HG02870 (cell line): ENCODE measurements around the gene OR9Q2.
"Not testable (repeated sequence)": the region's sequence is repeated elsewhere in the genome, so short reads cannot be mapped to it uniquely, and the experiment has no call there.

ENCODE experiments used
- ATAC-seq: cut with Tn5 transposase; IDR thresholded peaks from one replicate; pipeline ENCODE4 v1.9.1; 2021; ENCODE audit warnings: mild to moderate bottlenecking, moderate library complexity; ENCODE audit not compliant: unreplicated experiment

Gene OR9Q2, protein sequence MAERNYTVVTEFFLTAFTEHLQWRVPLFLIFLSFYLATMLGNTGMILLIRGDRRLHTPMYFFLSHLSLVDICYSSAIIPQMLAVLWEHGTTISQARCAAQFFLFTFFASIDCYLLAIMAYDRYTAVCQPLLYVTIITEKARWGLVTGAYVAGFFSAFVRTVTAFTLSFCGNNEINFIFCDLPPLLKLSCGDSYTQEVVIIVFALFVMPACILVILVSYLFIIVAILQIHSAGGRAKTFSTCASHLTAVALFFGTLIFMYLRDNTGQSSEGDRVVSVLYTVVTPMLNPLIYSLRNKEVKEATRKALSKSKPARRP

DNA sequence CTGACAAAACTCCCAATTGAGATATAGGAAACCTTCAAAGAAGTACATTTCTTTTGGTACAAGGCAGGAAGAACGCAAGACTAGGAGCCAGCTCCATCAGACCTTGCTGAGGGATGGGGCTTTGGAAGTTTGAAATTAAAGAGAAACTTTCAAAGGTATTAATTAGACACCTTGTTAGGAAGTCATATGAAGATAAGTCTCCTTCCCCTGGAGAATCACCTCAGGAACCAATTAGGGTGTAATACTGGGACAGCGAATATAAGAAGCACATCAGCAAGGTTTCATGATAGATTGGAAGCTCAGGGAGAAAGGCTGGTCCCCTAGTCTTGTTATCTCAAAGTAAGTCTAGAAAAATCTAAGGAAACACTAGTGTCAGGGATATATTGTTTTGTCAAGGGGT is at the start of gene OR9Q2:
TSS of gene OR9Q2 (plus strand) at position 301 of the 400 bp plus-strand sequence. CDS start 1,421 bp downstream, outside the sequence.
- no peak for ATAC-seq

DNA sequence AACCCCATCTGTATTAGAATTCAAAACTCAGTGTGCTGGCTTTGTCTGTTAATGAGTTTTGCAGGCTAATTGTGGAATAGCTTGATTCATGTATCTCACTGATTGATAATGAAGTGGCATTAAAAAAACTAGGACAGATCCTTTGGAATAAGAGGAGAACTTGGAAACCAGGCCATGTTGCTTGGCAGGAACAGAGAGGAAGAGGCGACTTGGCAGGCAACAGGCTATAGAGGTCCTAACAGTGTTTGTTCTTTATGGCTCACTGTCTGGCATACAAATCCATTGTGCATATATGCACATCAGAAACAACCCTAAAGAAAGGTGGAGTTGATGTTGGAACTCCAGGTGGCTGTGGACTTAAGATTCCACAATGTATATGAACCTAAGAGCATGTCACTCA is 46.1 kb upstream of the OR9Q2 start:
- no peak for ATAC-seq

DNA sequence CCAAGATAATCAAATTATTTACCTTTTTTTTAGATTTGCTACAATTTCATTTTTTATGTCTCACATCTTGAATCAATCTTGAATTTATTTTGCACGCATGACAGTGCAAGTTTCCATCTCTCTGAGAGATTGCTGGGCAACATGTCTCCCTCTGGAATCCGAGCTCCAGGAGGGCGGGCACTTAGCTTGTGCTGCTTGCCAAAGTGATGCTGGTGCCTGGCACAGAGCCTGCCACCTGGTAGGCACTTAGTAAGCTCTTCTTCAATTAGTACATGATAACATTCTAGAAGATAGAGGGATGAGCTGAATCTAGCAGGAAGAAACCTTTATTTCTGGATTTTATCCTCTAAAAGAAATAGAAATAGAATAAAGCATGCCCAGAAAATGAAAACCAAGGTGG is 36.1 kb upstream of the OR9Q2 start:
- no peak for ATAC-seq

DNA sequence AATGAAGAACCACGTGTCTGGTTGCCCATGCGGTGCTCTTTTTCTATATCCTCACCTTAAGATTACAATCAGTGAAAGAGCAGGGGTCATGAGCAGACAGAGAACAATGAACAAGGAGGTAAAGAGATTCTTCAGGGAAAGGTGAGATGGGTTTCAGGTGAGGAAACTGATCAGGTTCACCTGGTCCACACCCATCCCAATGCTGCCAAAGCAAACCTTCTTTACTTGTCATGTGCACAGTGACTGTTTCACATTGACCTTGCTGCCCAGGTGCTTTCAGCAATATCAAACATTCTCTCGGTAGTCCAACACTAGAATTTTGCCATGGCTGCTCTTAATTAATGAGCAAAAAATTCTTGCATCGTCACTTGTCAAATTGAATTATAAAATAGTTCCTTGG is 24.5 kb upstream of the OR9Q2 start:
- no peak for ATAC-seq

DNA sequence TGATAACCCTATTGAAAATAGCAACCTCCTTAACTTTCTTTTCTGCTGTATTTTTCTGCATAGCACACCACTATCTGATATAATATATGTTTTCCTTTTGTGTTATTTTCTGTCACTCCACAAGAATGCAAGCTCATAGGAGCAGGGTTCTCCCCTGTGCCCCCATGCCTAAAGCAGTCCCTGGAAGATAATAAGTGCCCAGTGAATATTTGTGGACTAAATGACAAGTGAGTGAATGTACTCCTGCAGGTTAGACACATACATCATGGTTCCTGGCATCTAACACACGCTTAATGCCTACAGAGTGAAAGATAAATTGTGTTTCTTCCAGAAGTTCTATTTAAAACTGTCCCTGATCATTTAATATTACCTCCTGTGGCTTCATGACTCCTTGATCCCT is 23.9 kb upstream of the OR9Q2 start:
- ATAC-seq, result no peak

DNA sequence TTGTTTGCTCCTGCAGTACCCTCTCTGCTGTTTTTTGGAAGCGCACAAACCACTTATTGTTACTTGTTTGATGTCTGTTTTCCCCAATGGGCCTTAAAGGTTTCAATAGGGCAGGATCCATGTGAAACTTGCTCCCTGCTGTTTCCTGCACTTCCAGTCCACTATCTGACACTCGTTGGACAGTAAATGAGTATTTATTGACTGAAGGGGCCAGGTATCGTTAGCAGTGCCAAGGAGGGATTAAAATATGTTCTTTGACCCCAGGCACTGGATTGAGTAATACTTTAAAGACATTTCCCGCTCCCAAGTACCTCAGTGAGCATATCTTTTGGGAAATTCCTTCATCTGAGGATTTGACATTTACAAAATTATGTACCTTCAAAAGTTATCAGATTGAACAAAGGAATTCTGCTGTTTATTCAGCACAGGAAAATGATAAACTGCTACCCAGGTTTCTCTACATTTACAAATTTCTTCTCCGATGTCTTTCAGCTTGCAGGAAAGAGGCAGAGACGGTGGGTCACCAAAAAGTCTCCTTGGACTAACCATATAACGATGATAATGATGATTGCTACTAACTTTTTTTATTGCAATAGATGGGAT is 23.3 kb upstream of the OR9Q2 start:
- ATAC-seq, result no peak

DNA sequence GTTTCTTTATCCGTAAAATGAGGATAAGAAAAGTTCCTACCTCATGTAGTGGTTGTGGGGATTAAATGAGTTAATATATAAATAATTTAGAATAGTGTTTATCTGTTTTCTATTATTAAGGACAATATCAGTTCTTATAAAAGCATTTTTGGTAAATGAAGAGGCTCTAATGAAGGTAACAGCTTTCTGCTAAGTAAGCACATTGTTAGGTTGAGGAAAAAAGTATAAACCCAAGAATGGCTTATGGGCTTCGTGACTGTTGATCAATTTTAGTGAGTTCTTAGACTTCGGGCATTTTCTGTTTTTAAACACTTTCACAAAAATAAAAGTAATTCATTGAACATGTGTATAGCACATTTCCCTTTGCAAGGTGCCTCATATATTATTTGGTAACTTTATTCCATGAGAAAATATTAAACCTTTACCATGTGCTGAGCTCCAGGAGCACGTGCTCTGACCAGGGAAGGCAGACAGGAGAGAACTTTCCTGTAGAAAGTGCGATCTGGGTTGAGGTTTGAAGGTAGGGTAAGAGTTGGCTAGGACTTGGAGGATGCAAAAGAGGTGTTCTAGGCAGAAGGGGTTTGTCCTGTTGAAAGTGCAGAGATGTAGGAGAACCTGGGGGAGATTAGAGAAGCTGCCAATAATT is 11.3 kb upstream of the OR9Q2 start:
- no peak for ATAC-seq

DNA sequence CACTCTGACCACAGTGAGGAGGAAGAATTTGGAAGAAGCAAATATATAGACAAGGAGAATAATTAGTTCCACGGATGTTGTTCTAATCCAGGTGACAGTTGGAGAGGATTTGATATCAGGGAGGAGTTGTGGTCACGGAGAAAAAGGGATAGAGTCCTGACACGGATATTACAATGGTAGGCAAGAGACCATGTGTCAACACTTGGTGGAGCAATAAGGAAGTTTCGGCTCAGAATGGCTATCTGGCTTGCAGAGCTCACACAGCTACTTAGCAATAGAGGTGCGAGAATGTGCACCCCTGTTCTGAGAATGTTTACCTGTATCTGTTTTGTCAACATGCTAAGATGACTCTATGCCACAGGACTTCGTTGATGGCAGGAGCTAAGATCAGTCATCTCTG is 10.4 kb upstream of the OR9Q2 start:
- ATAC-seq, result no peak

DNA sequence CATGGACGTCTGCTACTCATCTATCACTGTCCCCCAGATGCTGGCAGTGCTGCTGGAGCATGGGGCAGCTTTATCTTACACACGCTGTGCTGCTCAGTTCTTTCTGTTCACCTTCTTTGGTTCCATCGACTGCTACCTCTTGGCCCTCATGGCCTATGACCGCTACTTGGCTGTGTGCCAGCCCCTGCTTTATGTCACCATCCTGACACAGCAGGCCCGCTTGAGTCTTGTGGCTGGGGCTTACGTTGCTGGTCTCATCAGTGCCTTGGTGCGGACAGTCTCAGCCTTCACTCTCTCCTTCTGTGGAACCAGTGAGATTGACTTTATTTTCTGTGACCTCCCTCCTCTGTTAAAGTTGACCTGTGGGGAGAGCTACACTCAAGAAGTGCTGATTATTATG is 9.2 kb upstream of the OR9Q2 start:
- ATAC-seq, result no peak

DNA sequence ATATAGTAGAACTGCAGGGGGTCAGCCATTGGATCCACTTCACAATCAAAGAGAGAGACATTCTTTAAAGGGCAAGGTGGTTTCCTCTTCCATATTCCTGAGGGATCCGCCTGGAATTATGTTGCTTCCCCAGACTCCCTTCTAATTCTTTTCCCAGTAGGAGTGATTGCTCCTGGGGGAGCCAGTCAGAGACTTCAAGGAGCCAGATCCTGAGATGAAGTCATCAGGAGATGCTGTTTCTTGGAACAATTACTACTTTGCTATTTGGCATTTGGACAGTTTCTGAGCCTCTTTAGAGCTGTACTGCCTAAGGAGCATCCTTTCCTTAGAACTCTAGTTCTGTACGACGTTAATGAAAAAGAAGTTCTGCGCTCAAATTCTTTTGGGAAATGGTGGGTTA is 1.9 kb upstream of the OR9Q2 start:
- no peak for ATAC-seq

DNA sequence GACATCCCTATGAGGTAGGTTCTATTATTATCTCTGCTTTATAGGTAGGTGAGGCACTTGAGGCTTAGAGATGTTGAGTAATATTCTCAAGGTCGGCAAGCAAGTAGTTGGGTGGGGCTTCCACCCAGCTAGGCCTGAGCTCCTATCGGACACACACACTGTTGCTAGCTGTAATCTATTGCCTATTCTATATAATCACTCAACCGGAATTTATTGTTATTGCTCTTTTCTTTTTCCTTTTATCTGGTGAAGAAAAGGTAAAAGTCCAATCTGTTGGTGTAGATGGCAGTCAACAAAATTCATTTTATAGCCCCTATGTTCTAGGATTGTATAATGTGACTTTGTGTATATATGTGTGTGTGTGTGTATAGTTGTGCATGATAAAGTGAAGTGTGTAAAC is 3.4 kb downstream of the OR9Q2 start:
- no peak for ATAC-seq

DNA sequence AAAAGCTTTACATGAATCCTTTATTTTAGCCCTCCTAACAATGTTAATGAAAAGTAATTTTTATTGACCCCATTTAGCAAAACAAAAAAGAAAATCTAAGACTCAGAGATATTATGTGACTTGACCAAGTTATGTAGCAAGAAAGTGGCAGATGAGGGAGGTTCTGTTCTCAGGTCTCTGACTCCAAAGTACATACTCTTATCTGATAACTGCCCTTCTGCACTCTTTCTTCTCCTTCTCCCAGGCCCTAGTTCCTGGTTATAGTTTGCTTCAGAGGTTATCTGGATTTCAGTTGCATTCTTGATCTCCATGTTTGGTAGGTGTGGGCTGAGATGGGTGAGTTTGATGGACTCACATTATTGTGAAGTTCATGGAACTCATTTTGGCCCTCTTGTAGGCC is 4.5 kb downstream of the OR9Q2 start:
- ATAC-seq, result no peak

DNA sequence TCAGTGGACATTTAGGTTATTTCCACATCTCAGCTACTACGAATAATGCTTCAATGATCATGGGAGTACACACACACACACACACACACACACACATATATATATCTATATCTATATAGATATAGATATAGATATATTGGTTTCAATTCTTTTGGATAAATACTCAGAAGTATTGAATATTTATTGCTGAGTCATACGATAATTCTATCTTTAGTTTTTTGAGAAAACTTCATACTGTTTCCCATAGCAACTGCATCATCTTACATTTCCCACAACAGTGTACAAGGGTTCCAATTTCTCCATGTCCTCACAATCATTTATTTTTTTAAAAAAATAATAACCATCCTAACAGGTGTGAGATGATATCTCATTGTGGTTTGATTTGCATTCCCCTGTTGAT is 7.1 kb downstream of the OR9Q2 start:
- ATAC-seq, result no peak

DNA sequence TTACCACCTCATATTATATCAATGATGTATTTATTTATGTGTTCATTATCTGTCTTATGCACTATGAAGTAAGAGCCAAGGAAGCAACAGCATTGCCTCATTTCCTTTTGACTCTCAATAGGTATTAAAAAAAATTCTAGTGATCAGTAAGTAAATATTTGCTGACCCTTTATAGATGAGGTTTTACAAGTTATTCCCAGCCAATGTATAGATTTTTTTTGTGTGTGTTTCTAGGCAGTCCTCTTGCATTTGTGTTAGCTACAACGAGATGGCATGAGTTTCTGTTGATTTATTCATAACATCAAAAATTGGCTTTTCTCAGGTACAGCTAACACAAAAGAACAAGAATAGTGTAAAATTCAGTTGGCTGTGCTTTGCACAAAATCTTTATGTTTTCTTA is 10.4 kb downstream of the OR9Q2 start:
- no peak for ATAC-seq

DNA sequence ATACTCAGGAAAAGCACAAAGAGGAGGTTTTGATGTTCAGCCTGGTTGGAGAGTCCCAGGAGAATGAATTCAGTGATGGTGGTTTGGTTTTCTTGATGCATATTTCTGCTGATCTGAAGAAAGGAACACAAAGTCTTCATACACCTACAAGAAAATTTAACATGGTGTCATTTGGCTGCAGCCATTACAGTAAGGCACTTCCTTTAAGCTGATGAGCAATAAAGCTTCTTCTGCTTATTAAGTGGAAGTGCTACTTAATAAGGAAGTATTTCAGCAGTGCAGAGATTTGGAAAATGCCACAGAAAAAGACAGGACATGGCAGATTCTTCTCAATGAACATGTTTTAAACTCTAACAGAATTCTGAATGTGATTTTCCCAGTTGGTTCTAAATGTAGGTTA is 15.2 kb downstream of the OR9Q2 start, which contains the start of gene OR1S2:
TSS of gene OR1S2 (minus strand) at position 101 of the 400 bp plus-strand sequence. CDS start at position 101, 0 bp downstream.
- no peak for ATAC-seq

DNA sequence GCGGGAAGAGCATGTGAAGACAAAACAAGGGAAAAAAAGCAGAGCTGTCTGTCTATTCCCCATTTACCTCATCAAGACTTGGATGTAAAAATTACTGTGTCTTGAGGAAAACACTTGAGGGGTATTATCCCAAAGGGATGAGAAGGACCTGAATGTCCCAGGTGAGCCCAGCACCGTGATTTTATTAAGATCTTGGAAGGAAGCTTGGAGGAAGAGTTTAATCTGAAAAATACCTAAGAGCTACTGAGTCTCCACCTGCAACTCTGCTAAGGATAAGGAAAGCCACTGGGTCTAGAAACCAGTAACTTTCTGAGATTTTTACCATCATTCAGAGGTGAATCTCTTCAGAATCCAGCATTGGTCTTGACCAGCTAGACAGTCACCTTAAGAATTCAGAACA is 23.6 kb downstream of the OR9Q2 start, which contains the start of gene OR1S1:
TSS of gene OR1S1 (plus strand) at position 301 of the 400 bp plus-strand sequence.
- not testable (repeated sequence) for ATAC-seq

DNA sequence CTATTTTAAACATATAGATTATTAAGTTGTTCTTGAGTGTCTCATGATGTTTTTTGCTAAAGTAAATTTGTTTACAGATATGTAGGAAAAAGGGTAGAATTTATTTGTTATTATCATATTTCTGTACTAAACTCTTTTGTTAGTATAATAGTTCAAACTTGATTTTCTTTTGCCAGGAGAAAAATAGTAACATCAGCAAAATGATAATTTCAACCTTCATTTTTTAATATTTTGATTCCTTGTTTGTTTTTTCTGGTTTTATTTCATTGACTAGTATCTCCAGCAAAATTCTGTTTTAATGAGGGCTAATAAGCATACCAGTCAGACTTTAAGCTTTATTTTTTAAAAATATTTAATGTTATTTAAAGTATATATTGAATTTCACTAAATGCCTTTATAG is 27.6 kb downstream of the OR9Q2 start:
- ATAC-seq, result no peak

DNA sequence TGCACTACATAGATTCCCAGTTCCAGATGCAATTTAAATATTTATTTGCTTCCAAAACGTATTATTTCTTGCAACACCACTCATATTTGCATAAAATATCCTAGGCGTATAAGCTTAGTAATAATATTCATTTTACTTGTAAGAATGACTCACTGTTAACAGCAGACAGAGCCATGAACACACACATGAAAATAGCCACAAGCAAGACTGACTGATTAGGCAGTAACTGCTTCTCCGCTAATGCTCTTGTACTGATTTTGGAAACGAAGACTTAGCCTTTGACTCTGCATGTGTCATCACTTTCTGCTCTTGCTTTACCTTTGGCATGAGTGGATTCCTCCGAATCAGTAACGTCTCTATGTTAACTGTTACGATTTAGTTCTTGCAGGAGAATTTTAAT is 33.9 kb downstream of the OR9Q2 start:
- no peak for ATAC-seq

DNA sequence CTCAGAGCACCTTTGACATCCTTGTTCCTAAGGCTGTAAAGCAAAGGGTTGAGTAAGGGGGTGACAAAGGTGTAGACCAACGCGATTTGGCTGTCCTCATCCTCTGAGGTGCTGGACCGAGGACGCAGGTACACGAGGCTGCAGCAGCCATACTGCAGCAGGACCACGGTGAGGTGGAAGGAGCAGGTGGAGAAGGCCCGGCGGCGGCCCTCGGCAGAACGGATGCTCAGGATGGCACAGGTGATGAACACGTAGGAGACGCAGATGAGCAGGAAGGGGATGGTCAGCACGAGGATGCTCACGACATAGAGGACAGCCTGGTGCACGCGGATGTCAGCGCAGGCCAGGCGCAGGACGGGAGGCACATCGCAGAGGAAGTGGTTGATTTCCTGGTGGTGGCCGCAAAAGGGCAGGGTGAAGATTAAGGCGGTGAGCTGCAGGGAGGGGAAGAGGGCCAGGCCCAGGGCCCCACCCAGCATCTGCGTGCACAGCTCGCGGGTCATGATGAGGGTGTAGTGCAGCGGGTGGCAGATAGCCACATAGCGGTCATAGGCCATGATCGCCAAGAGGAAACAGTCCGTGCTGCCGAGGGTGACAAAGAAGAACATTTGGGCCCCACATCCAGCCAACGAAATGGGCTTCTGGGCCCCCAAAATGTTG is 39.2 kb downstream of the OR9Q2 start:
- ATAC-seq, result no peak
